Peyer's patch (tissue), 4 donors: ENCODE measurements around the gene RMND5A.

Experiments
- POLR2A ChIP-seq, 2 donors: fragments of 450-650 bp; IDR thresholded peaks; one replicate each; pipeline ENCODE4 v1.5.1; 2017; ENCODE audit warnings: antibody characterized with exemption in 2 of 2, mild to moderate bottlenecking in 2 of 2, moderate library complexity in 2 of 2
- TF ChIP-seq, protein P1 (sequence below), 6 experiments: fragments of 450-650 bp in 4 of 6; fragments of 200-600 bp in 2 of 6; sonication (generic) in 1 of 6; IDR thresholded peaks; one replicate each; pipeline ENCODE4 v1.5.1; 2017 to 2019; ENCODE audit warnings: antibody characterized with exemption in 6 of 6, mild to moderate bottlenecking in 3 of 6, moderate library complexity in 1 of 6

DNA sequence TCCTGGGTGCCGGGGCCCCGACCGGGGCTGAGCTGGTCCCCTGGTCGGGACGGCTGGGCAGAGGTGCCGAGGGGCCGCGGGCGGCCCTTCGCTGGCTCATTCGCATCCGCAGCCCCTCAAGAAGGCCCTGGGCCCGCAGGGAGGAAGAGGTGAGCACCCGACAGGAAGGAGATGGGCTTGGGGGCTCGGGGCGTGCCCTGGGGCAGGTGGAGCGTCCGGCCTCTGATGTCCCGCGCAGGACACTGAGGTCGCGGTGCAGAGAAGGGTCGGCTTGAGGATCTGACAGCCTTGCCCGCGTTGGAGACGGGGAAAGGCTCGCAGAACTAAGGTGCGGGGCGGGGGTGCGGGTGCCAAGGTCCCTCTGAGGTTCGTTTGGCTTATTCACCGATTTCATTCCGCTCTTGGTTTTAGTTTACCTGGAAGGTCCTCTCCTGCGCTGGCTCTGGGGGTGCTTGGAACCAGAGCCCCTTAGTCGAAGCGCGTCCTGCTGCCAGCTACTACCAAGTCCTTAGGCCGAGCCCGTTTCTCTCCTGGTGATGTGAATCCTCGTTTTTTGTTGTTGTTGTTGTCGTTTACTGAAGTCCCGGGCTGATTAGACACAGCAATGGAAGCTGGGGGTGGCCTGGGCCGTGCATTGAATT lies 89.5 kb downstream of the RMND5A start:
- TF ChIP-seq, protein P1, sequence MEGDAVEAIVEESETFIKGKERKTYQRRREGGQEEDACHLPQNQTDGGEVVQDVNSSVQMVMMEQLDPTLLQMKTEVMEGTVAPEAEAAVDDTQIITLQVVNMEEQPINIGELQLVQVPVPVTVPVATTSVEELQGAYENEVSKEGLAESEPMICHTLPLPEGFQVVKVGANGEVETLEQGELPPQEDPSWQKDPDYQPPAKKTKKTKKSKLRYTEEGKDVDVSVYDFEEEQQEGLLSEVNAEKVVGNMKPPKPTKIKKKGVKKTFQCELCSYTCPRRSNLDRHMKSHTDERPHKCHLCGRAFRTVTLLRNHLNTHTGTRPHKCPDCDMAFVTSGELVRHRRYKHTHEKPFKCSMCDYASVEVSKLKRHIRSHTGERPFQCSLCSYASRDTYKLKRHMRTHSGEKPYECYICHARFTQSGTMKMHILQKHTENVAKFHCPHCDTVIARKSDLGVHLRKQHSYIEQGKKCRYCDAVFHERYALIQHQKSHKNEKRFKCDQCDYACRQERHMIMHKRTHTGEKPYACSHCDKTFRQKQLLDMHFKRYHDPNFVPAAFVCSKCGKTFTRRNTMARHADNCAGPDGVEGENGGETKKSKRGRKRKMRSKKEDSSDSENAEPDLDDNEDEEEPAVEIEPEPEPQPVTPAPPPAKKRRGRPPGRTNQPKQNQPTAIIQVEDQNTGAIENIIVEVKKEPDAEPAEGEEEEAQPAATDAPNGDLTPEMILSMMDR (IDR thresholded peaks at IDR 0.05): no peak
- TF ChIP-seq POLR2A (IDR thresholded peaks at IDR 0.05): no peak
